Upper lobe of left lung (tissue), 4 donors: ENCODE data around the gene MAMDC4.
A peak's percentile ranks its signal among the peaks of the same experiment; 100 is the strongest.

ENCODE experiments used
- CTCF ChIP-seq, 6 experiments: fragments of 450-650 bp in 4 of 6; fragments of 200-600 bp in 2 of 6; sonication (generic) in 2 of 6; IDR thresholded peaks; one replicate each; pipeline ENCODE4 v1.5.1; 2016 to 2019; ENCODE audit warnings: antibody characterized with exemption in 6 of 6
- POLR2A ChIP-seq, 4 donors: fragments of 450-650 bp; IDR thresholded peaks; one replicate each; pipeline ENCODE4 v1.5.1; 2016 to 2017; ENCODE audit warnings: antibody characterized with exemption in 4 of 4, mild to moderate bottlenecking in 2 of 4
- POLR2AphosphoS5 ChIP-seq, 2 donors: sonication (generic); formaldehyde crosslinking; IDR thresholded peaks; one replicate each; pipeline ENCODE4 v1.5.1; 2017; ENCODE audit warnings: antibody characterized with exemption in 2 of 2

- peak in 1 of 6 experiments; percentile 9 for TF ChIP-seq CTCF (IDR thresholded peaks at IDR 0.05)
- TF ChIP-seq POLR2AphosphoS5 (IDR thresholded peaks at IDR 0.05), result peak; percentile 42 to 43
- TF ChIP-seq POLR2A (IDR thresholded peaks at IDR 0.05), result no peak
Observed at GRCh38 chr9:136882109-136882946, 30.2 kb downstream of the MAMDC4 start.
